Measurements from ENCODE around the gene SLC25A22.

DNA sequence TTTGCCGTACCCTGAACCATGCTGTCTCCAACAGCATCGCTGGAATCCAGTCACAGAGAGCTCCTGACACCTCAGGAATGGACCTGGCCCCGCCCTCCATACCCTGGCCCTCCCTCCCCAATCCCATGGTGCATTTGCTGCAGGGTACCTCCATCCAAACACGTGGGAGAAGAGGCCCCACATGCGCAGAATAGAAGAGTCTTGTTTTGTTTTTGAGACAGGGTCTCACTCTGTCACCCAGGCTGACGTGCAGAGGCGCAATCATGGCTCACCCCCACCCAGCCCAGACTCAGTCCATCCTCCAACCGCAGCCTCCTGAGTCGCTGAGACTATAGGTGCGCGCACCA lies 18.3 kb upstream of the SLC25A22 start:
- no peak for TF ChIP-seq EP300 (IDR thresholded peaks at IDR 0.05)
- TF ChIP-seq, protein P1, sequence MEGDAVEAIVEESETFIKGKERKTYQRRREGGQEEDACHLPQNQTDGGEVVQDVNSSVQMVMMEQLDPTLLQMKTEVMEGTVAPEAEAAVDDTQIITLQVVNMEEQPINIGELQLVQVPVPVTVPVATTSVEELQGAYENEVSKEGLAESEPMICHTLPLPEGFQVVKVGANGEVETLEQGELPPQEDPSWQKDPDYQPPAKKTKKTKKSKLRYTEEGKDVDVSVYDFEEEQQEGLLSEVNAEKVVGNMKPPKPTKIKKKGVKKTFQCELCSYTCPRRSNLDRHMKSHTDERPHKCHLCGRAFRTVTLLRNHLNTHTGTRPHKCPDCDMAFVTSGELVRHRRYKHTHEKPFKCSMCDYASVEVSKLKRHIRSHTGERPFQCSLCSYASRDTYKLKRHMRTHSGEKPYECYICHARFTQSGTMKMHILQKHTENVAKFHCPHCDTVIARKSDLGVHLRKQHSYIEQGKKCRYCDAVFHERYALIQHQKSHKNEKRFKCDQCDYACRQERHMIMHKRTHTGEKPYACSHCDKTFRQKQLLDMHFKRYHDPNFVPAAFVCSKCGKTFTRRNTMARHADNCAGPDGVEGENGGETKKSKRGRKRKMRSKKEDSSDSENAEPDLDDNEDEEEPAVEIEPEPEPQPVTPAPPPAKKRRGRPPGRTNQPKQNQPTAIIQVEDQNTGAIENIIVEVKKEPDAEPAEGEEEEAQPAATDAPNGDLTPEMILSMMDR (IDR thresholded peaks at IDR 0.05) = no peak
- no peak for TF ChIP-seq POLR2A (IDR thresholded peaks at IDR 0.05)
